ENCODE data around the gene ULK4. TPM values are rescaled to one million over a fixed set of nuclear protein-coding genes. Genes with fewer than 3 reads are reported as not detected.

The ULK4 gene
- total RNA-seq, 1 experiment from 2014 or later: 14.3 TPM

GRCh38 chr3:41250825-41251224 lies 711.1 kb downstream of the ULK4 start:
- in situ Hi-C loops (cut with HindIII; ENCODE audit: low pct_unique_long_range_greater_than_20kb, low sequenced_read_pairs) (no loop called here), intact Hi-C loops (cut with micrococcal nuclease; ENCODE audit: unreplicated experiment) (no loop called here)
- CTCF ChIA-PET: no interaction called here
- POLR2A ChIA-PET: no interaction called here
- Histone ChIP-seq H3K27ac (ENCODE audit: low read length) (no peak overlapping the region), H3K9me3 (ENCODE audit: control insufficient read depth, insufficient read depth, low read depth, low read length) (no peaks in the 10 kb centered on the region), H3K27me3 (ENCODE audit: control insufficient read depth, insufficient read depth, low read length) (no peaks in the 10 kb centered on the region), H3K4me3 (ENCODE audit: low read depth in 2 of 2, low read length in 2 of 2) (no peak overlapping the region), H3K4me1 (ENCODE audit: control insufficient read depth, insufficient read depth, low read length) (no peaks in the 10 kb centered on the region), H3K36me3 (ENCODE audit: control insufficient read depth, insufficient read depth, low read length) (no peaks in the 10 kb centered on the region)
- DNase-seq (ENCODE audit: low read depth, low spot score): no peak
- no TSS peak for BruUV-seq (replicated peaks)
- TF ChIP-seq CTCF (IDR thresholded peaks at IDR 0.05) (no peak), TCF7L2 (IDR thresholded peaks at IDR 0.05; ENCODE audit: low read depth, low read length) (no peak), SIN3A (IDR thresholded peaks at IDR 0.05; ENCODE audit: borderline replicate concordance, insufficient read depth, low read depth, low read length) (no peak), POLR2AphosphoS5 (IDR thresholded peaks at IDR 0.05; ENCODE audit: low read depth, low read length) (no peak), REST (IDR thresholded peaks at IDR 0.05; ENCODE audit: insufficient read depth in 1 of 2, low read depth in 2 of 2, low read length in 1 of 2) (no peak)
- no peak for ATAC-seq

GRCh38 chr3:41249318-41249717 lies 712.6 kb downstream of the ULK4 start:
- DNase-seq (ENCODE audit: low read depth, low spot score) (no peak), ATAC-seq (no peak)
- Histone ChIP-seq H3K36me3 (ENCODE audit: control insufficient read depth, insufficient read depth, low read length) (no peaks in the 10 kb centered on the region), H3K27ac (ENCODE audit: low read length) (no peak overlapping the region), H3K4me1 (ENCODE audit: control insufficient read depth, insufficient read depth, low read length) (no peaks in the 10 kb centered on the region), H3K9me3 (ENCODE audit: control insufficient read depth, insufficient read depth, low read depth, low read length) (no peaks in the 10 kb centered on the region), H3K4me3 (ENCODE audit: low read depth in 2 of 2, low read length in 2 of 2) (no peak overlapping the region), H3K27me3 (ENCODE audit: control insufficient read depth, insufficient read depth, low read length) (no peaks in the 10 kb centered on the region)
- in situ Hi-C loops (cut with HindIII; ENCODE audit: low pct_unique_long_range_greater_than_20kb, low sequenced_read_pairs) (no loop called here), intact Hi-C loops (cut with micrococcal nuclease; ENCODE audit: unreplicated experiment) (no loop called here)
- CTCF ChIA-PET: no interaction called here
- POLR2A ChIA-PET: no interaction called here
- BruUV-seq (replicated peaks): no TSS peak
- no peak for TF ChIP-seq TCF7L2 (IDR thresholded peaks at IDR 0.05; ENCODE audit: low read depth, low read length)
- no peak for TF ChIP-seq REST (IDR thresholded peaks at IDR 0.05; ENCODE audit: insufficient read depth in 1 of 2, low read depth in 2 of 2, low read length in 1 of 2)
- TF ChIP-seq POLR2AphosphoS5 (IDR thresholded peaks at IDR 0.05; ENCODE audit: low read depth, low read length): no peak
- TF ChIP-seq SIN3A (IDR thresholded peaks at IDR 0.05; ENCODE audit: borderline replicate concordance, insufficient read depth, low read depth, low read length): no peak
- no peak for TF ChIP-seq CTCF (IDR thresholded peaks at IDR 0.05)
